T-helper 2 cell treated with Interferon-gamma antibody and Interleukin-4, amounts not matched to agents 100 ng/mL and 5 ng/mL, for 36 hours (primary cell): ENCODE measurements around the gene RGSL1. TPM values are rescaled to one million over a fixed set of nuclear protein-coding genes. Genes with fewer than 3 reads are reported as not detected.

Experiments used
- intact Hi-C: fragments of 100-400 bp; cut with micrococcal nuclease; formaldehyde crosslinking; loops from one replicate; pipeline ENCODE4 v1.15.1; 2023
- total RNA-seq: library from RNA; stranded (reverse); gene quantifications from 2 replicates; pipeline ENCODE4 v1.2.3, GENCODE V29; 2022

The RGSL1 gene
- total RNA-seq, 1 donor from 2014 or later: not detected

GRCh38 chr1:182533896-182534295 lies 84.0 kb downstream of the RGSL1 start:
- intact Hi-C loops: no loop called here

- intact Hi-C loops: no loop called here
Observed at GRCh38 chr1:182549346-182549745, 99.4 kb downstream of the RGSL1 start.

GRCh38 chr1:182549811-182550210 lies 99.9 kb downstream of the RGSL1 start:
- intact Hi-C loops: no loop called here

- intact Hi-C loops: no loop called here
Observed at GRCh38 chr1:182552527-182552926, 102.6 kb downstream of the RGSL1 start.

GRCh38 chr1:182555493-182555892 lies 105.5 kb downstream of the RGSL1 start:
- intact Hi-C loops: no loop called here

GRCh38 chr1:182556279-182556678 lies 106.3 kb downstream of the RGSL1 start:
- intact Hi-C loops: no loop called here

- intact Hi-C loops: no loop called here
Observed at GRCh38 chr1:182560392-182560984, 110.5 kb downstream of the RGSL1 start.

GRCh38 chr1:182561456-182561855 lies 111.5 kb downstream of the RGSL1 start:
- intact Hi-C loops: no loop called here

- intact Hi-C loops: no loop called here
Observed at GRCh38 chr1:182563095-182563494, 113.1 kb downstream of the RGSL1 start.

GRCh38 chr1:182564406-182565004 lies 114.6 kb downstream of the RGSL1 start:
- intact Hi-C loops: no loop called here

- intact Hi-C loops: no loop called here
Observed at GRCh38 chr1:182565537-182565936, 115.6 kb downstream of the RGSL1 start.

- intact Hi-C loops: no loop called here
Observed at GRCh38 chr1:182567629-182568028, 117.7 kb downstream of the RGSL1 start.

GRCh38 chr1:182568647-182569284 lies 118.8 kb downstream of the RGSL1 start:
- intact Hi-C loops: no loop called here

GRCh38 chr1:182569939-182570610 lies 120.1 kb downstream of the RGSL1 start:
- intact Hi-C loops: no loop called here

- intact Hi-C loops: no loop called here
Observed at GRCh38 chr1:182570611-182570970, 120.6 kb downstream of the RGSL1 start.

GRCh38 chr1:182574156-182574555 lies 124.2 kb downstream of the RGSL1 start:
- intact Hi-C loops: no loop called here

GRCh38 chr1:182575540-182576149 lies 125.7 kb downstream of the RGSL1 start:
- intact Hi-C loops: no loop called here

- intact Hi-C loops: no loop called here
Observed at GRCh38 chr1:182580736-182581135, 130.8 kb downstream of the RGSL1 start.

- intact Hi-C loops: no loop called here
Observed at GRCh38 chr1:182584746-182585145, 134.8 kb downstream of the RGSL1 start.

GRCh38 chr1:182586380-182586779 lies 136.4 kb downstream of the RGSL1 start:
- intact Hi-C loops: no loop called here

GRCh38 chr1:182587093-182587492 lies 137.1 kb downstream of the RGSL1 start:
- intact Hi-C loops: no loop called here
